Spleen (tissue), 7 donors: Measurements from ENCODE around the gene ATXN7L1.

Experiments
- POLR2A ChIP-seq, 3 donors: fragments of 450-650 bp; IDR thresholded peaks; one replicate each; pipeline ENCODE4 v1.5.1; 2017; ENCODE audit warnings: antibody characterized with exemption in 3 of 3, mild to moderate bottlenecking in 1 of 3
- TF ChIP-seq, protein P1 (sequence below), 11 experiments: fragments of 200-600 bp in 7 of 11; fragments of 450-650 bp in 4 of 11; sonication (generic) in 4 of 11; IDR thresholded peaks in 8 of 11; conservative IDR thresholded peaks in 3 of 11; 1 replicate in 7 of 11; 2 replicates in 4 of 11; pipeline versions ENCODE4 v1.4.0 to v1.8.0; 2016 to 2021; ENCODE audit warnings: antibody characterized with exemption in 11 of 11, inconsistent platforms in 4 of 11, mild to moderate bottlenecking in 1 of 11
- donor health status: DM: no; HTN: no; CAD: no; lungs with moderate emphysema.
- donor health status: DM: no; HTN: no; CAD: no.
- donor health status: DM: no; HTN: no; CAD: no.

DNA sequence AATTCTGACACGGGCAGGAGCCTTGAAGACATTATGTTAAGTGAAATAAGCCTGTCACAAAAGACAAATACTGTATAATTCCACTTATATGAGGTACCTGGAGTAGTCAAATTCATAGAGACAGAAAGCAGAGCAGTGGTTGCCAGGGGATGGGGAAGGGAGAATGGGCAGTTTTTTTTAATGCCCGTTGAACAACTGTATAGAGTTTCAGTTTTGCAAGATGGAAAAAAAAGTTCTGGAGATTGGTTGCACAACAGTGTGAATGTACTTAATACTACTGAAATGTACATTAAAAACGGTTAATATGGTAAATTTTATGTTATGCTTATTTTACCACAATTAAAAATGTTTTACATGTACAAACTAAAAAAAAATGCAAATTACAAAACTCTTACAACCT lies 231.5 kb downstream of the ATXN7L1 start:
- TF ChIP-seq, protein P1, sequence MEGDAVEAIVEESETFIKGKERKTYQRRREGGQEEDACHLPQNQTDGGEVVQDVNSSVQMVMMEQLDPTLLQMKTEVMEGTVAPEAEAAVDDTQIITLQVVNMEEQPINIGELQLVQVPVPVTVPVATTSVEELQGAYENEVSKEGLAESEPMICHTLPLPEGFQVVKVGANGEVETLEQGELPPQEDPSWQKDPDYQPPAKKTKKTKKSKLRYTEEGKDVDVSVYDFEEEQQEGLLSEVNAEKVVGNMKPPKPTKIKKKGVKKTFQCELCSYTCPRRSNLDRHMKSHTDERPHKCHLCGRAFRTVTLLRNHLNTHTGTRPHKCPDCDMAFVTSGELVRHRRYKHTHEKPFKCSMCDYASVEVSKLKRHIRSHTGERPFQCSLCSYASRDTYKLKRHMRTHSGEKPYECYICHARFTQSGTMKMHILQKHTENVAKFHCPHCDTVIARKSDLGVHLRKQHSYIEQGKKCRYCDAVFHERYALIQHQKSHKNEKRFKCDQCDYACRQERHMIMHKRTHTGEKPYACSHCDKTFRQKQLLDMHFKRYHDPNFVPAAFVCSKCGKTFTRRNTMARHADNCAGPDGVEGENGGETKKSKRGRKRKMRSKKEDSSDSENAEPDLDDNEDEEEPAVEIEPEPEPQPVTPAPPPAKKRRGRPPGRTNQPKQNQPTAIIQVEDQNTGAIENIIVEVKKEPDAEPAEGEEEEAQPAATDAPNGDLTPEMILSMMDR (IDR thresholded peaks at IDR 0.05 in 8 of 11, conservative IDR thresholded peaks at IDR 0.05 in 3 of 11), result no peak
- no peak for TF ChIP-seq POLR2A (IDR thresholded peaks at IDR 0.05)
